H1 (cell line): ENCODE results near the gene CADM1. TPM values are rescaled to one million over a fixed set of nuclear protein-coding genes. Genes with fewer than 3 reads are reported as not detected.

ENCODE experiments used
- CTCF ChIA-PET: fragments of 300-600 bp; sonication (Branson Sonifier 250); formaldehyde crosslinking; loops from one replicate; lab custom pipeline; 2021; ENCODE audit not compliant: partially characterized antibody; lab: Charles Lee
- POLR2A ChIA-PET: fragments of 300-600 bp; sonication (Branson Sonifier 250); formaldehyde crosslinking; loops from one replicate; lab custom pipeline; 2021; ENCODE audit warnings: inconsistent platforms; ENCODE audit not compliant: partially characterized antibody; lab: Charles Lee
- DNase-seq, 2 experiments: peaks; one replicate each; pipeline versions ENCODE4 v3.0.0 to v3.0.0-alpha.2; 2010 to 2022; ENCODE audit warnings: low spot score in 2 of 2, low read depth in 1 of 2, mixed read lengths in 1 of 2
- FAIRE-seq: peaks from 2 replicates; lab custom pipeline; 2011; peaks lifted over from hg19 to GRCh38; lab: Jason Lieb, UNC
- H2AFZ ChIP-seq: 2 replicates; pipeline ENCODE4 v1.8.1; 2012; ENCODE audit warnings: low read length, inconsistent platforms
- H2AK5ac ChIP-seq: 2 replicates; pipeline ENCODE4 v1.6.1; 2013; ENCODE audit warnings: low read depth, low read length
- H2BK120ac ChIP-seq: replicated peaks from 2 replicates; pipeline ENCODE3; 2013; ENCODE audit warnings: low read depth, low read length, inconsistent platforms
- H2BK12ac ChIP-seq: 2 replicates; pipeline ENCODE4 v1.6.1; 2013; ENCODE audit warnings: low read depth, low read length
- H2BK15ac ChIP-seq: 2 replicates; pipeline ENCODE4 v1.6.1; 2013; ENCODE audit warnings: low read length
- H2BK20ac ChIP-seq: 2 replicates; pipeline ENCODE4 v1.6.1; 2013; ENCODE audit warnings: low read length
- H2BK5ac ChIP-seq: 2 replicates; pipeline ENCODE4 v1.6.1; 2013; ENCODE audit warnings: low read depth, low read length
- H3K14ac ChIP-seq: 2 replicates; pipeline ENCODE4 v1.6.1; 2013; ENCODE audit warnings: inconsistent platforms; ENCODE audit not compliant: insufficient read length
- H3K18ac ChIP-seq: 2 replicates; pipeline ENCODE4 v1.6.1; 2013; ENCODE audit warnings: low read length; ENCODE audit errors: extremely low read depth
- H3K23ac ChIP-seq: 2 replicates; pipeline ENCODE4 v1.6.1; 2013; ENCODE audit warnings: inconsistent platforms; ENCODE audit not compliant: insufficient read length
- H3K23me2 ChIP-seq: 2 replicates; pipeline ENCODE4 v1.6.1; 2013; ENCODE audit warnings: low read depth, low read length
- H3K27ac ChIP-seq: 2 replicates; pipeline ENCODE4 v1.6.1; 2011; ENCODE audit warnings: low read depth, low read length, inconsistent platforms
- H3K27me3 ChIP-seq, 4 experiments: replicated peaks in 1 of 4; 1 replicate in 1 of 4; 2 replicates in 3 of 4; pipeline versions ENCODE4 v1.6.1 to v1.8.1; 2011 to 2013; ENCODE audit warnings: low read length in 3 of 4, mild to moderate bottlenecking in 3 of 4, inconsistent platforms in 2 of 4, mixed read lengths in 2 of 4, moderate library complexity in 1 of 4; ENCODE audit not compliant: control insufficient read depth in 3 of 4, insufficient read depth in 3 of 4; ENCODE audit errors: extremely low read depth in 1 of 4
- H3K36me3 ChIP-seq, 4 experiments: 2 replicates each; pipeline versions ENCODE4 v1.6.1 to v1.8.1; 2011 to 2013; ENCODE audit warnings: mild to moderate bottlenecking in 4 of 4, low read length in 3 of 4, moderate library complexity in 2 of 4, control low read depth in 1 of 4, inconsistent platforms in 1 of 4; ENCODE audit not compliant: insufficient read depth in 4 of 4, control insufficient read depth in 2 of 4
- H3K4ac ChIP-seq: replicated peaks from 2 replicates; pipeline ENCODE3; 2013; ENCODE audit warnings: low read length, low read depth, mixed read lengths, inconsistent platforms; ENCODE audit not compliant: insufficient read length
- H3K4me1 ChIP-seq, 4 experiments: replicated peaks in 1 of 4; 1 replicate in 1 of 4; 2 replicates in 3 of 4; pipeline versions ENCODE4 v1.6.1 to v1.8.1; 2011 to 2013; ENCODE audit warnings: low read length in 3 of 4, inconsistent platforms in 2 of 4, mixed read lengths in 1 of 4; ENCODE audit not compliant: insufficient read depth in 4 of 4, control insufficient read depth in 3 of 4
- H3K4me2 ChIP-seq, 2 experiments: 2 replicates each; pipeline versions ENCODE4 v1.6.1 to v1.8.1; 2011 to 2013; ENCODE audit warnings: low read depth in 2 of 2, low read length in 2 of 2, control low read depth in 1 of 2, inconsistent platforms in 1 of 2, mild to moderate bottlenecking in 1 of 2; ENCODE audit not compliant: insufficient read depth in 1 of 2
- H3K4me3 ChIP-seq, 4 experiments: fragments of 200-600, 300-600 bp in 1 of 4; sonication (generic), shearing (Covaris generic), sonication (Bioruptor Twin) in 1 of 4; 2 replicates each; pipeline versions ENCODE4 v1.5.1 to v1.8.1; 2011 to 2016; ENCODE audit warnings: low read length in 4 of 4, low read depth in 3 of 4, control low read depth in 2 of 4, inconsistent platforms in 2 of 4, mild to moderate bottlenecking in 2 of 4, mixed read lengths in 1 of 4, moderate library complexity in 1 of 4; ENCODE audit not compliant: insufficient read depth in 2 of 4; ENCODE audit errors: extremely low read depth in 1 of 4
- H3K56ac ChIP-seq: replicated peaks from 2 replicates; pipeline ENCODE3; 2013; ENCODE audit warnings: low read depth, mild to moderate bottlenecking, mixed read lengths, low read length, inconsistent platforms; ENCODE audit not compliant: insufficient read length
- H3K79me1 ChIP-seq: 2 replicates; pipeline ENCODE4 v1.6.1; 2013; ENCODE audit warnings: low read depth, low read length, control low read depth
- H3K79me2 ChIP-seq, 2 experiments: 2 replicates each; pipeline versions ENCODE4 v1.6.1 to v1.8.1; 2012 to 2013; ENCODE audit warnings: low read length in 2 of 2, mild to moderate bottlenecking in 2 of 2, inconsistent platforms in 1 of 2; ENCODE audit not compliant: insufficient read depth in 2 of 2, control insufficient read depth in 1 of 2
- H3K9ac ChIP-seq, 4 experiments: replicated peaks in 1 of 4; 1 replicate in 1 of 4; 2 replicates in 3 of 4; pipeline versions ENCODE4 v1.6.1 to v1.8.1; 2011 to 2013; ENCODE audit warnings: low read depth in 3 of 4, low read length in 3 of 4, control low read depth in 2 of 4, mild to moderate bottlenecking in 2 of 4, moderate library complexity in 2 of 4, inconsistent platforms in 1 of 4; ENCODE audit errors: extremely low read depth in 1 of 4
- H3K9me3 ChIP-seq, 2 experiments: 2 replicates each; pipeline versions ENCODE4 v1.6.1 to v1.8.1; 2012 to 2013; ENCODE audit warnings: mild to moderate bottlenecking in 2 of 2, moderate library complexity in 2 of 2, control low read depth in 1 of 2, inconsistent platforms in 1 of 2, low read depth in 1 of 2, low read length in 1 of 2, mixed read lengths in 1 of 2; ENCODE audit not compliant: insufficient read depth in 2 of 2
- H4K20me1 ChIP-seq, 2 experiments: replicated peaks in 1 of 2; 2 replicates each; pipeline versions ENCODE3 to v1.8.1; 2011 to 2013; ENCODE audit warnings: inconsistent platforms in 2 of 2, low read length in 2 of 2, mild to moderate bottlenecking in 1 of 2; ENCODE audit not compliant: insufficient read depth in 2 of 2, control insufficient read depth in 1 of 2
- H4K5ac ChIP-seq: 2 replicates; pipeline ENCODE4 v1.6.1; 2013; ENCODE audit warnings: low read length, low read depth, mixed read lengths, inconsistent platforms; ENCODE audit not compliant: insufficient read length
- H4K8ac ChIP-seq: 2 replicates; pipeline ENCODE4 v1.8.0; 2013; ENCODE audit warnings: mild to moderate bottlenecking, moderate library complexity, low read length, inconsistent platforms; ENCODE audit not compliant: insufficient read depth; ENCODE audit errors: extremely low read depth
- H4K91ac ChIP-seq: replicated peaks from 2 replicates; pipeline ENCODE3; 2013; ENCODE audit warnings: low read length, mixed read lengths, inconsistent platforms; ENCODE audit not compliant: insufficient read length
- ATF2 ChIP-seq: IDR thresholded peaks from 2 replicates; pipeline ENCODE4 v1.6.1; 2012; ENCODE audit warnings: low read length, inconsistent platforms
- BACH1 ChIP-seq: IDR thresholded peaks from 2 replicates; pipeline ENCODE4 v1.6.1; 2012; ENCODE audit warnings: low read length, improper control_type of control experiment
- CBX5 ChIP-seq: fragments of 300-800, 300-1000 bp; sonication (generic); IDR thresholded peaks from 2 replicates; pipeline ENCODE4 v1.7.1; 2016; ENCODE audit warnings: antibody characterized with exemption, low read length, low read depth
- CHD2 ChIP-seq: IDR thresholded peaks from 2 replicates; pipeline ENCODE4 v1.6.1; 2012; ENCODE audit warnings: low read length, improper control_type of control experiment
- EP300 ChIP-seq, 2 experiments: IDR thresholded peaks; 1 replicate in 1 of 2; 2 replicates in 1 of 2; pipeline ENCODE4 v1.6.1; 2011 to 2012; ENCODE audit warnings: low read depth in 2 of 2, low read length in 2 of 2, mild to moderate bottlenecking in 2 of 2, borderline replicate concordance in 1 of 2, inconsistent platforms in 1 of 2, moderate library complexity in 1 of 2
- FOSL1 ChIP-seq: IDR thresholded peaks from 2 replicates; pipeline ENCODE4 v1.6.1; 2011; ENCODE audit warnings: mild to moderate bottlenecking, low read depth, low read length, moderate library complexity; ENCODE audit not compliant: insufficient read depth
- JUN ChIP-seq: IDR thresholded peaks from 2 replicates; pipeline ENCODE4 v1.6.1; 2011; ENCODE audit warnings: low read depth, mild to moderate bottlenecking, improper control_type of control experiment, low read length
- KDM1A ChIP-seq: fragments of 200-600, 300-600 bp; sonication (generic); IDR thresholded peaks from 2 replicates; pipeline ENCODE4 v1.7.1; 2016; ENCODE audit warnings: mild to moderate bottlenecking, low read length, borderline replicate concordance
- KDM5A ChIP-seq: fragments of 200-600 bp; IDR thresholded peaks from 2 replicates; pipeline ENCODE4 v1.7.1; 2012; ENCODE audit warnings: mild to moderate bottlenecking, low read length, inconsistent platforms, mixed read lengths
- RFX5 ChIP-seq: IDR thresholded peaks from 2 replicates; pipeline ENCODE4 v1.6.1; 2011; ENCODE audit warnings: low read depth, low read length, improper control_type of control experiment, borderline replicate concordance
- SP1 ChIP-seq: IDR thresholded peaks from 2 replicates; pipeline ENCODE4 v1.6.1; 2011; ENCODE audit warnings: low read depth, low read length
- SP4 ChIP-seq: IDR thresholded peaks from 2 replicates; pipeline ENCODE4 v1.6.1; 2012; ENCODE audit warnings: low read length, inconsistent platforms
- TBP ChIP-seq: IDR thresholded peaks from 2 replicates; pipeline ENCODE4 v1.6.1; 2011; ENCODE audit warnings: low read depth, low read length, improper control_type of control experiment
- ZNF274 ChIP-seq: IDR thresholded peaks from 2 replicates; pipeline ENCODE4 v1.7.0; 2012; ENCODE audit warnings: low read length, borderline replicate concordance; ENCODE audit errors: extremely low read depth
- whole genome bisulfite sequencing, 2 experiments: shearing (Covaris generic) in 1 of 2; methylation state at CpG; one replicate each; pipeline versions ENCODE4 v1.1.6 to v1.1.7; 2013 to 2015; ENCODE audit warnings: low lambda C conversion rate in 2 of 2, mixed read lengths in 2 of 2, inconsistent platforms in 1 of 2, low coverage in 1 of 2, missing lambda C conversion rate in 1 of 2; ENCODE audit not compliant: insufficient replicate concordance in 2 of 2, insufficient coverage in 1 of 2, insufficient read length in 1 of 2; ENCODE audit errors: extremely low coverage in 1 of 2, missing lambda C conversion rate in 1 of 2; 5-methylcytosine and 5-hydroxymethylcytosine counted together
- polyA plus RNA-seq, 7 experiments: library from polyadenylated mRNA; depleted of rRNA in 3 of 7; stranded (reverse) in 5 of 7; unstranded in 2 of 7; fragments of >200 nt in 5 of 7; fragments of 200-250 nt in 2 of 7; gene quantifications; 1 replicate in 5 of 7; 2 replicates in 1 of 7; 4 replicates in 1 of 7; pipeline versions ENCODE4 v1.2.1 to v1.2.3, GENCODE V29; 2011 to 2013; ENCODE audit warnings: missing spikeins in 2 of 7, mixed read lengths in 2 of 7
- total RNA-seq: library from RNA; stranded (reverse); fragmentation: NEBNext Ultra II Directional; extraction: Animal tissue kit (Norgen Biotek cat#: 25700); gene quantifications from 2 replicates; pipeline ENCODE4 v1.2.1, GENCODE V29; 2021

Gene CADM1
- total and polyA plus RNA-seq, 2 of the 8 experiments (the other 6 are each of a cell fraction or from before 2014, with no cell fraction given): 8.3 to 25.3 TPM

- Histone ChIP-seq H3K4ac (no peak overlapping the region), H3K79me1 (no peaks in the 10 kb centered on the region), H2AK5ac (no peak overlapping the region), H3K18ac (no peak overlapping the region), H3K9ac (no peak overlapping the region), H3K4me3 (no peak overlapping the region), H2BK120ac (no peak overlapping the region), H3K9me3 (no peaks in the 10 kb centered on the region), H2BK12ac (no peak overlapping the region), H3K27me3 (no peaks in the 10 kb centered on the region; a peak in 3 of 7 replicates), H4K5ac (no peak overlapping the region), H3K27ac (no peak overlapping the region), H3K14ac (no peak overlapping the region), H3K36me3 (no peaks in the 10 kb centered on the region), H3K4me2 (no peak overlapping the region), H3K79me2 (no peaks in the 10 kb centered on the region; a peak in 2 of 4 replicates), H4K8ac (no peak overlapping the region), H2BK20ac (no peak overlapping the region), H3K4me1 (peaks cover 6 to 11% (median 8%) of the 10 kb centered on the region in 4 experiments; a peak in 6 of 7 replicates), H2BK15ac (no peak overlapping the region), H2BK5ac (no peak overlapping the region), H3K56ac (no peak overlapping the region), H3K23me2 (peaks cover 1% of the 10 kb centered on the region; the same call in 1 of the 2 replicates), H3K23ac (no peak overlapping the region), H4K20me1 (no peaks in the 10 kb centered on the region), H2AFZ (no peak overlapping the region), H4K91ac (no peak overlapping the region)
- ChIA-PET POLR2A (no interaction called here), CTCF (no interaction called here)
- DNase-seq (no peak), FAIRE-seq (no peak)
- WGBS, 2 experiments: 97% methylated on average over 4 of the region's 4 CpGs; no CpG with 5 or more reads in 1 of the 2 experiments
- TF ChIP-seq EP300 (IDR thresholded peaks at IDR 0.05; ENCODE audit: borderline replicate concordance in 1 of 2, low read depth in 2 of 2, low read length in 2 of 2) (no peak), ATF2 (no peak), CBX5 (no peak), FOSL1 (no peak), BACH1 (no peak), KDM5A (no peak), SP4 (no peak), CHD2 (no peak), RFX5 (no peak), TBP (no peak), KDM1A (no peak), ZNF274 (no peak), SP1 (no peak), JUN (no peak)
Measured at GRCh38 chr11:115406404-115406803, 97.8 kb downstream of the CADM1 start.
